ENCODE results near the gene DCC.

DCC gene

GRCh38 chr18:52738946-52739345 is 398.9 kb downstream of the DCC start:
- Histone ChIP-seq H2AFZ (ENCODE audit: low read length) (no peak overlapping the region), H3K9ac (ENCODE audit: low read length) (no peak overlapping the region), H4K20me1 (ENCODE audit: insufficient read depth, low read length) (no peaks in the 10 kb centered on the region), H3K27me3 (replicated peaks; ENCODE audit: insufficient read depth, low read length) (no peaks in the 10 kb centered on the region), H3K4me3 (ENCODE audit: low read length) (no peak overlapping the region), H3K79me2 (ENCODE audit: low read length) (no peaks in the 10 kb centered on the region), H3K9me3 (replicated peaks; ENCODE audit: insufficient read depth, low read length) (no peaks in the 10 kb centered on the region), H3K9me2 (replicated peaks; ENCODE audit: insufficient read depth, low read length) (no peaks in the 10 kb centered on the region), H3K4me2 (ENCODE audit: low read depth, low read length) (no peak overlapping the region), H3K4me1 (ENCODE audit: low read length) (no peaks in the 10 kb centered on the region), H3K27ac (ENCODE audit: low read length) (no peak overlapping the region), H3F3A (ENCODE audit: insufficient read depth, low read length) (no peaks in the 10 kb centered on the region), H3K36me3 (replicated peaks; ENCODE audit: insufficient read depth, low read length) (no peaks in the 10 kb centered on the region)
- TF ChIP-seq EZH2 (optimal IDR thresholded peaks at IDR 0.05; ENCODE audit: low read depth, low read length) (no peak), EZH2phosphoT487 (IDR thresholded peaks at IDR 0.05; ENCODE audit: low read length) (no peak), CTCF (IDR thresholded peaks at IDR 0.05; ENCODE audit: low read length) (no peak)
- no peak for DNase-seq

GRCh38 chr18:52746986-52747385 is 407.0 kb downstream of the DCC start:
- no peak overlapping the region for H3K9ac ChIP-seq (ENCODE audit: low read length)
- H3K4me2 ChIP-seq (ENCODE audit: low read depth, low read length) = no peak overlapping the region
- H3K9me3 ChIP-seq (replicated peaks; ENCODE audit: insufficient read depth, low read length) = no peaks in the 10 kb centered on the region
- DNase-seq = no peak
- no peaks in the 10 kb centered on the region for H3K36me3 ChIP-seq (replicated peaks; ENCODE audit: insufficient read depth, low read length)
- H3K27me3 ChIP-seq (replicated peaks; ENCODE audit: insufficient read depth, low read length) = no peaks in the 10 kb centered on the region
- no peaks in the 10 kb centered on the region for H3K79me2 ChIP-seq (ENCODE audit: low read length)
- no peak for TF ChIP-seq CTCF (IDR thresholded peaks at IDR 0.05; ENCODE audit: low read length)
- TF ChIP-seq EZH2 (optimal IDR thresholded peaks at IDR 0.05; ENCODE audit: low read depth, low read length) = no peak
- no peak for TF ChIP-seq EZH2phosphoT487 (IDR thresholded peaks at IDR 0.05; ENCODE audit: low read length)
- H3K9me2 ChIP-seq (replicated peaks; ENCODE audit: insufficient read depth, low read length) = no peaks in the 10 kb centered on the region
- H2AFZ ChIP-seq (ENCODE audit: low read length) = no peak overlapping the region
- H3F3A ChIP-seq (ENCODE audit: insufficient read depth, low read length) = no peaks in the 10 kb centered on the region
- no peaks in the 10 kb centered on the region for H3K4me1 ChIP-seq (ENCODE audit: low read length)
- H3K27ac ChIP-seq (ENCODE audit: low read length) = no peak overlapping the region
- no peak overlapping the region for H3K4me3 ChIP-seq (ENCODE audit: low read length)
- no peaks in the 10 kb centered on the region for H4K20me1 ChIP-seq (ENCODE audit: insufficient read depth, low read length)

- no peak overlapping the region for H3K4me3 ChIP-seq (ENCODE audit: low read length)
- no peak overlapping the region for H3K27ac ChIP-seq (ENCODE audit: low read length)
- H3K4me2 ChIP-seq (ENCODE audit: low read depth, low read length) = no peak overlapping the region
- H3F3A ChIP-seq (ENCODE audit: insufficient read depth, low read length) = no peaks in the 10 kb centered on the region
- H4K20me1 ChIP-seq (ENCODE audit: insufficient read depth, low read length) = no peaks in the 10 kb centered on the region
- no peaks in the 10 kb centered on the region for H3K79me2 ChIP-seq (ENCODE audit: low read length)
- no peak for TF ChIP-seq CTCF (IDR thresholded peaks at IDR 0.05; ENCODE audit: low read length)
- TF ChIP-seq EZH2 (optimal IDR thresholded peaks at IDR 0.05; ENCODE audit: low read depth, low read length) = no peak
- no peak for TF ChIP-seq EZH2phosphoT487 (IDR thresholded peaks at IDR 0.05; ENCODE audit: low read length)
- no peaks in the 10 kb centered on the region for H3K9me3 ChIP-seq (replicated peaks; ENCODE audit: insufficient read depth, low read length)
- H3K9me2 ChIP-seq (replicated peaks; ENCODE audit: insufficient read depth, low read length) = no peaks in the 10 kb centered on the region
- H3K9ac ChIP-seq (ENCODE audit: low read length) = no peak overlapping the region
- no peaks in the 10 kb centered on the region for H3K27me3 ChIP-seq (replicated peaks; ENCODE audit: insufficient read depth, low read length)
- H3K4me1 ChIP-seq (ENCODE audit: low read length) = no peaks in the 10 kb centered on the region
- no peak overlapping the region for H2AFZ ChIP-seq (ENCODE audit: low read length)
- DNase-seq = no peak
- H3K36me3 ChIP-seq (replicated peaks; ENCODE audit: insufficient read depth, low read length) = no peaks in the 10 kb centered on the region
Observed at GRCh38 chr18:52747869-52748268, 407.9 kb downstream of the DCC start.

Measured in MM.1S (cell line).